ENCODE data around the gene DUSP15. TPM values are rescaled to one million over a fixed set of nuclear protein-coding genes. Genes with fewer than 3 reads are reported as not detected.

The DUSP15 gene
- total and polyA plus RNA-seq, 9 of the 15 experiments (the other 6 are each of a cell fraction or from before 2014, with no cell fraction given) = 0.34 TPM; not detected in 8

DNA sequence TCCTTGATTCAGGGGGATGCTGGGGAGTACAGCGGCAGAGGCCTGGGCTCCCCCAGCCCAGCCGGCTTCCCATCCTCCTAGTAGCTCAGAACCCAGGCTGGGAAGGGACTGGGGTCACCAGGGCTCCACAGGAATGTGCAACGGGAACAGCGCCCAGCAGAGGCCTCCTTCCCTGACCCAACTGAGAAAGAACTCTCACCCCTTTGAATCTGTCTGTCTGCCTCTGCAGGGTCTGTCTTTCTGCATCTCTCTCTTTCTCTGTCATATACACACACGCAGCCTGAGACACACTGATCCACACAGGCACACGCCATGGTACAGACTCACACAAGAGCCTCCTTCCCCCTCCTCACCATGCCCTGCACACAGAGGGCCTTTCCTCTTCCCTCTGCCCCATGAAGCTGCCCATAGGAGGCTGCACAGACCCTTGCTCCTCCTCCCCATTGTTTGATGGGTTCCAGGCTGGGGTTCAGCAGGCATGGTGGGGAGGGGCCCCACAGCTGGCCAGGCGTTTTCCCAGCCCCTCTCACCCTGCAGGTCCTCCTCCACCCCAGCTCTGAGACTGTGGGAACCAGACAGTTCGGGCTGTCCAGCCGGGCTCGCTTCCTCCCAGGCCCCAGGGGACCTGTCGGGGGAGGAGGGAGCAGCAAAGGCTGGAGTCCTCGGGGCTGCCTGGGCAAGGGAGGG lies 27.7 kb downstream of the DUSP15 start:
- 38% methylated on average over 11 of the region's 12 CpGs for WGBS (ENCODE audit: insufficient coverage, low coverage, missing lambda C conversion rate)
- H3K4me3 ChIP-seq = no peak overlapping the region
- H3K27ac ChIP-seq (ENCODE audit: extremely low read depth, low read depth, low read length) = no peak overlapping the region
- peaks cover 14 to 44% of the 10 kb centered on the region in 2 experiments for H3K4me1 ChIP-seq (replicated peaks in 1 of 2; ENCODE audit: control insufficient read depth in 2 of 2, insufficient read depth in 2 of 2, low read length in 2 of 2)
- H3K9ac ChIP-seq (ENCODE audit: insufficient read depth in 1 of 2, low read depth in 2 of 2, low read length in 2 of 2) = no peak overlapping the region
- H4K20me1 ChIP-seq (replicated peaks; ENCODE audit: control insufficient read depth, insufficient read depth, low read length) = peaks cover 7% of the 10 kb centered on the region; the same call in 1 of the 2 replicates
- BruUV-seq (replicated peaks) = no TSS peak
- H3K9me3 ChIP-seq (replicated peaks; ENCODE audit: control insufficient read depth, insufficient read depth, low read depth, low read length) = no peaks in the 10 kb centered on the region
- ATAC-seq = no peak
- TF ChIP-seq ELF2 (CRISPR knock-in tag; IDR thresholded peaks at IDR 0.05) (no peak), TRIM28 (IDR thresholded peaks at IDR 0.05) (no peak), FOXM1 (IDR thresholded peaks at IDR 0.05; ENCODE audit: low read depth) (no peak), FOXM1 (CRISPR knock-in tag; IDR thresholded peaks at IDR 0.05; ENCODE audit: low read depth) (no peak), ZNF146 (CRISPR knock-in tag; IDR thresholded peaks at IDR 0.05; ENCODE audit: unreplicated experiment) (no peak), SMAD1 (IDR thresholded peaks at IDR 0.05; ENCODE audit: low read depth, low read length, partially characterized antibody) (no peak), RBM25 (IDR thresholded peaks at IDR 0.05; ENCODE audit: low read depth, low read length, severe bottlenecking) (no peak), ESRRB (CRISPR knock-in tag; IDR thresholded peaks at IDR 0.05; ENCODE audit: borderline replicate concordance) (no peak), ZNF830 (CRISPR knock-in tag; IDR thresholded peaks at IDR 0.05) (no peak), GTF2A2 (tag; IDR thresholded peaks at IDR 0.05) (no peak), HMG20A (CRISPR knock-in tag; conservative IDR thresholded peaks at IDR 0.05) (no peak), PRPF4 (IDR thresholded peaks at IDR 0.05; ENCODE audit: insufficient read depth, low read depth, low read length, poor library complexity, severe bottlenecking) (no peak), ZNF764 (CRISPR knock-in tag; IDR thresholded peaks at IDR 0.05; ENCODE audit: low read depth) (no peak), ELF4 (CRISPR knock-in tag; IDR thresholded peaks at IDR 0.05) (no peak), HLTF (IDR thresholded peaks at IDR 0.05) (no peak)
- TF ChIP-seq, protein P1, sequence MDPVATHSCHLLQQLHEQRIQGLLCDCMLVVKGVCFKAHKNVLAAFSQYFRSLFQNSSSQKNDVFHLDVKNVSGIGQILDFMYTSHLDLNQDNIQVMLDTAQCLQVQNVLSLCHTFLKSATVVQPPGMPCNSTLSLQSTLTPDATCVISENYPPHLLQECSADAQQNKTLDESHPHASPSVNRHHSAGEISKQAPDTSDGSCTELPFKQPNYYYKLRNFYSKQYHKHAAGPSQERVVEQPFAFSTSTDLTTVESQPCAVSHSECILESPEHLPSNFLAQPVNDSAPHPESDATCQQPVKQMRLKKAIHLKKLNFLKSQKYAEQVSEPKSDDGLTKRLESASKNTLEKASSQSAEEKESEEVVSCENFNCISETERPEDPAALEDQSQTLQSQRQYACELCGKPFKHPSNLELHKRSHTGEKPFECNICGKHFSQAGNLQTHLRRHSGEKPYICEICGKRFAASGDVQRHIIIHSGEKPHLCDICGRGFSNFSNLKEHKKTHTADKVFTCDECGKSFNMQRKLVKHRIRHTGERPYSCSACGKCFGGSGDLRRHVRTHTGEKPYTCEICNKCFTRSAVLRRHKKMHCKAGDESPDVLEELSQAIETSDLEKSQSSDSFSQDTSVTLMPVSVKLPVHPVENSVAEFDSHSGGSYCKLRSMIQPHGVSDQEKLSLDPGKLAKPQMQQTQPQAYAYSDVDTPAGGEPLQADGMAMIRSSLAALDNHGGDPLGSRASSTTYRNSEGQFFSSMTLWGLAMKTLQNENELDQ (CRISPR knock-in tag; IDR thresholded peaks at IDR 0.05; ENCODE audit: borderline replicate concordance) = no peak
- H3K36me3 ChIP-seq (ENCODE audit: control insufficient read depth, insufficient read depth, low read length) = no peaks in the 10 kb centered on the region
- peaks cover under 1 to 2% of the 10 kb centered on the region in 2 experiments; a peak in 4 of 5 replicates for H3K27me3 ChIP-seq (ENCODE audit: control insufficient read depth in 2 of 2, insufficient read depth in 2 of 2, low read length in 2 of 2)
- no peak for FAIRE-seq
- ChIA-PET CTCF (ENCODE audit: low intra/inter-chr PET ratio) (interaction anchor here (0.6 kb wide), 1 partner anchor 324 kb away, joined by 3 read pairs; no protein-coding TSS in a partner anchor), POLR2A (no interaction called here)
- intact Hi-C loops (cut with micrococcal nuclease) (no loop called here), in situ Hi-C loops (cut with MboI) (loop anchor here (25.0 kb wide), 1 partner anchor 820 kb away; the partner anchor contains the start of gene C20orf203)
- H3K9me1 ChIP-seq (ENCODE audit: control insufficient read depth, insufficient read depth, low read length) = no peaks in the 10 kb centered on the region
- no peaks in the 10 kb centered on the region for H3K79me2 ChIP-seq (ENCODE audit: control insufficient read depth, insufficient read depth, low read length)
- no peak for DNase-seq (ENCODE audit: extremely low read depth in 1 of 4, low spot score in 3 of 4)
- no peak overlapping the region for H3K4me2 ChIP-seq (ENCODE audit: insufficient read depth, low read length)
- no peak overlapping the region for H2AFZ ChIP-seq (ENCODE audit: low read depth, low read length)
